ENCODE data around the gene ASB9.

DNA sequence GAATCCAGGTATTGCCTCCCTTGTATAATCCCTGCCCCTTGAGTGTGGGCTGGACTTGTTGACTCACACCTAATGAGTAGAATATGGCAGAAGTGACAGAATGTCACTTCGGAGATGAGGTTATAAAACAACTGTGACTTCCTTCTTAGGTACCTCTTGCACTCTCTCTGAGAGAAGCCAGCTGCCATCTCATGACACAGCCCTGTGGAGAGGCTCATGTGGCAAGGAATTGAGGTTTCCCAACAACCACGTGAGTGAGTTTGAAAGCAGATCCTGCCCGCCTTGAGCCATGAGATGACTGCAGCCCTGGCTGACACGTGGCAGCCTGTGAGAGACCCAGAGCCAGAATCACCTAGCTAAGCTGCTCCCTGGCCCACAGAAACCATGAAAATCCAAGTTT is 32.0 kb upstream of the ASB9 start:
- TF ChIP-seq, protein P1, sequence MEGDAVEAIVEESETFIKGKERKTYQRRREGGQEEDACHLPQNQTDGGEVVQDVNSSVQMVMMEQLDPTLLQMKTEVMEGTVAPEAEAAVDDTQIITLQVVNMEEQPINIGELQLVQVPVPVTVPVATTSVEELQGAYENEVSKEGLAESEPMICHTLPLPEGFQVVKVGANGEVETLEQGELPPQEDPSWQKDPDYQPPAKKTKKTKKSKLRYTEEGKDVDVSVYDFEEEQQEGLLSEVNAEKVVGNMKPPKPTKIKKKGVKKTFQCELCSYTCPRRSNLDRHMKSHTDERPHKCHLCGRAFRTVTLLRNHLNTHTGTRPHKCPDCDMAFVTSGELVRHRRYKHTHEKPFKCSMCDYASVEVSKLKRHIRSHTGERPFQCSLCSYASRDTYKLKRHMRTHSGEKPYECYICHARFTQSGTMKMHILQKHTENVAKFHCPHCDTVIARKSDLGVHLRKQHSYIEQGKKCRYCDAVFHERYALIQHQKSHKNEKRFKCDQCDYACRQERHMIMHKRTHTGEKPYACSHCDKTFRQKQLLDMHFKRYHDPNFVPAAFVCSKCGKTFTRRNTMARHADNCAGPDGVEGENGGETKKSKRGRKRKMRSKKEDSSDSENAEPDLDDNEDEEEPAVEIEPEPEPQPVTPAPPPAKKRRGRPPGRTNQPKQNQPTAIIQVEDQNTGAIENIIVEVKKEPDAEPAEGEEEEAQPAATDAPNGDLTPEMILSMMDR (IDR thresholded peaks at IDR 0.05; ENCODE audit: insufficient read depth, low read depth, low read length) = no peak
- no peak for TF ChIP-seq EZH2 (IDR thresholded peaks at IDR 0.05; ENCODE audit: insufficient read depth, low read length)

Data from astrocyte (in vitro differentiated cells and primary cell).